Measurements from ENCODE around the gene PLPP1. TPM values are rescaled to one million over a fixed set of nuclear protein-coding genes. Genes with fewer than 3 reads are reported as not detected.

The PLPP1 gene
- total and polyA plus RNA-seq, 3 donors from 2014 or later = 64.7 to 111 (median 66.7) TPM

DNA sequence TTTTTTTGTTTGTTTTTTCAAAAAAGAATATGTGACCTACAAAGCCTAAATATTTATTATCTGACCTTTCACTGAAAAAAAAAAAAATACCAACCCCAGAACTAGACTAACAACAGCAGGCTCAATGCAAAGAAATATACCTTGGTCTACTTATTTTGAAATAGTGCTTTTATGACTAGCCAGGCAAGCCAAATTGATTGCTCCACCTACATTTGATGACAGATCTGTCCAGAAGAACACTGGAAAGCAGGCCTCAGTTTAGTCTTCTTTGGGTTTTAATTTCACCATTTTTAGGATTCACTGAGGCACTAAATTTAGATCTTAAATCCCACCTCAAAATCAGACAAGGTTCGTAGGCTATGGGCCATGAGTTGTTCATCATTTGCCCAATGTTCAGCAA, 97.3 kb downstream of the PLPP1 start:
- 69 to 91% methylated on average over 1 of the region's 1 CpG for WGBS, 2 donors
- H3K27me3 ChIP-seq = no peaks in the 10 kb centered on the region
- H3K36me3 ChIP-seq (ENCODE audit: low read depth, missing control alignments) = no peaks in the 10 kb centered on the region
- TF ChIP-seq, protein P1, sequence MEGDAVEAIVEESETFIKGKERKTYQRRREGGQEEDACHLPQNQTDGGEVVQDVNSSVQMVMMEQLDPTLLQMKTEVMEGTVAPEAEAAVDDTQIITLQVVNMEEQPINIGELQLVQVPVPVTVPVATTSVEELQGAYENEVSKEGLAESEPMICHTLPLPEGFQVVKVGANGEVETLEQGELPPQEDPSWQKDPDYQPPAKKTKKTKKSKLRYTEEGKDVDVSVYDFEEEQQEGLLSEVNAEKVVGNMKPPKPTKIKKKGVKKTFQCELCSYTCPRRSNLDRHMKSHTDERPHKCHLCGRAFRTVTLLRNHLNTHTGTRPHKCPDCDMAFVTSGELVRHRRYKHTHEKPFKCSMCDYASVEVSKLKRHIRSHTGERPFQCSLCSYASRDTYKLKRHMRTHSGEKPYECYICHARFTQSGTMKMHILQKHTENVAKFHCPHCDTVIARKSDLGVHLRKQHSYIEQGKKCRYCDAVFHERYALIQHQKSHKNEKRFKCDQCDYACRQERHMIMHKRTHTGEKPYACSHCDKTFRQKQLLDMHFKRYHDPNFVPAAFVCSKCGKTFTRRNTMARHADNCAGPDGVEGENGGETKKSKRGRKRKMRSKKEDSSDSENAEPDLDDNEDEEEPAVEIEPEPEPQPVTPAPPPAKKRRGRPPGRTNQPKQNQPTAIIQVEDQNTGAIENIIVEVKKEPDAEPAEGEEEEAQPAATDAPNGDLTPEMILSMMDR (IDR thresholded peaks at IDR 0.05) = no peak
- no peak for TF ChIP-seq POLR2A (IDR thresholded peaks at IDR 0.05)
- H3K4me1 ChIP-seq = peaks cover 20% of the 10 kb centered on the region
- no peak overlapping the region for H3K4me3 ChIP-seq
- H3K9me3 ChIP-seq = no peaks in the 10 kb centered on the region
- intact Hi-C loops (cut with DNase I; ENCODE audit: low total_unique reads) = no loop called here
- no peak for DNase-seq
- peak overlapping the region in 1 of 2 donors; percentile 70 for H3K27ac ChIP-seq

DNA sequence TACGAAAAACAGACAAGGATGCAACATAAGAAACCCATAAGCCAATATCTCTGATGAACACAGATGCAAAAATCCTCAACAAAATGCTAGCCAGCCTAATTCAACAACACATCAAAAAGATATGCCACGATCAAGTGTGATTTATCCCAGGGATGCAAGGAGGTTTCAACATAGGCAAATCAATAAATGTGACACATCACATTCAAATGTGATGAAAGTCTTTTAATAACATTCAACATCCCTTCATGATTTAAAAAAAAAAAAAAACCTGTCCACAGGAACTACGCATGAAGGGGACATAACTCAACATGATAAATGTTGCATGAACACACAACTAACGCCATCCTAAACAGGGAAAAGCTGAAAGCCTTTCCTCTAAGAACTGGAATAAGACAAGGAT, 102.2 kb downstream of the PLPP1 start:
- no peaks in the 10 kb centered on the region for H3K9me3 ChIP-seq
- no peak for DNase-seq
- H3K4me3 ChIP-seq = no peak overlapping the region
- TF ChIP-seq, protein P1 (IDR thresholded peaks at IDR 0.05) = no peak
- no peak for TF ChIP-seq POLR2A (IDR thresholded peaks at IDR 0.05)
- H3K27me3 ChIP-seq = no peaks in the 10 kb centered on the region
- H3K27ac ChIP-seq = no peak overlapping the region
- intact Hi-C loops (cut with DNase I; ENCODE audit: low total_unique reads) = no loop called here
- peaks cover 2% of the 10 kb centered on the region for H3K4me1 ChIP-seq
- WGBS, 2 donors = 87 to 93% methylated on average over 4 of the region's 4 CpGs
- H3K36me3 ChIP-seq (ENCODE audit: low read depth, missing control alignments) = no peaks in the 10 kb centered on the region

DNA sequence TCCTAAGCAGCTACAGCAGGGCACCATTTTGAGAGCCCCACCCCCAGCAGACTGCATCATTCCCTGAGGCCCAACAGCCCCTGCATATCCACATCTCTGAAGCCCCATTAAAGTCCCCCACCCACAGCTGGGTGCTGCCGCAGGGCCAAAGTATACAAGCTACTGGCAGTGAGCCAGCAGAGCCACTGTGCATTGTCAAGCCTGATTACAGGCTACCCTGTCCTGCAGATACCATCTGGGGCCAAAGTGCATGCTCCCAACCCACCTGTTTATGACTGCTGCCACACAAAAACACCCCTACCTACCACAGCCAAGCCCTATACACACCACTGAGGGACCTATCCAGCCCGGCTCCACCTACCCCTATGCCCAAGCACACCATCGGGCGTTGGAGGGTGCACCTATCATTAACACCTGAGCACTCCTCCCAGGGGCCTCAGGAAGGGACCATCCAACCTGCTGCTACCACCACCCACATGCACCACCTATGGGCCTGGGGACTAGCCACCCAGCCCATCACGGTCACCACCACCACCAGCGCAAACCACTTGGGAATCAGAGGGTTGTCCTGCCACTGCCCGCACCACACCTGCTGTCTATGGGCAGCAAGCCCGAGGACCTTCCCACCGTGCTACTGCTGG, 105.0 kb downstream of the PLPP1 start:
- intact Hi-C loops (cut with DNase I; ENCODE audit: low total_unique reads) = no loop called here
- DNase-seq = no peak
- Histone ChIP-seq H3K9me3 (no peaks in the 10 kb centered on the region), H3K4me3 (no peak overlapping the region), H3K4me1 (no peaks in the 10 kb centered on the region), H3K36me3 (ENCODE audit: low read depth, missing control alignments) (no peaks in the 10 kb centered on the region), H3K27ac (no peak overlapping the region), H3K27me3 (no peaks in the 10 kb centered on the region)
- no peak for TF ChIP-seq POLR2A (IDR thresholded peaks at IDR 0.05)
- TF ChIP-seq, protein P1 (IDR thresholded peaks at IDR 0.05) = no peak
- 93 to 94% methylated on average over 5 to 9 of the region's 9 CpGs for WGBS, 2 donors

DNA sequence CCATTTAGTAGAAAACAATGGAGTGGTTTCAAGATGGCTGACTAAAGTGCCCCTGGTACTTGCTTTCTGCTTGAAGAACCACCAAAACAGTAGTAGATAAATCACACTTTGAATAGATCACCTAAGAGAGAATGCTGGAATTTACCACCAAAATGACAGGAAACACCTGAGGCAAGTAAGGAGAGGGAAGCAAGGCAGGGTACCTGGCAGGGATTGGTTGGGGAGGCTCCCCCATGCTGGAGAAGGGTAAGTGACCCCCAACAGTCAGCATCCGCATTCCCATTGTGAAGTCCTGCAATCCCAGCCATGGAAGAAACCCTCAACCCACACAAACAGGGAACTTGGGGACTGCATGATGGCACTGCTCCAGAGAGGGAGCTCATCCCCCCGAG, 105.5 kb downstream of the PLPP1 start:
- Histone ChIP-seq H3K27me3 (no peaks in the 10 kb centered on the region), H3K9me3 (no peaks in the 10 kb centered on the region), H3K4me1 (no peaks in the 10 kb centered on the region), H3K27ac (no peak overlapping the region), H3K4me3 (no peak overlapping the region), H3K36me3 (ENCODE audit: low read depth, missing control alignments) (no peaks in the 10 kb centered on the region)
- no peak for TF ChIP-seq POLR2A (IDR thresholded peaks at IDR 0.05)
- TF ChIP-seq, protein P1 (IDR thresholded peaks at IDR 0.05) = no peak
- no peak for DNase-seq
- WGBS, 2 donors = 50% methylated on average over 2 of the region's 2 CpGs
- intact Hi-C loops (cut with DNase I; ENCODE audit: low total_unique reads) = no loop called here

DNA sequence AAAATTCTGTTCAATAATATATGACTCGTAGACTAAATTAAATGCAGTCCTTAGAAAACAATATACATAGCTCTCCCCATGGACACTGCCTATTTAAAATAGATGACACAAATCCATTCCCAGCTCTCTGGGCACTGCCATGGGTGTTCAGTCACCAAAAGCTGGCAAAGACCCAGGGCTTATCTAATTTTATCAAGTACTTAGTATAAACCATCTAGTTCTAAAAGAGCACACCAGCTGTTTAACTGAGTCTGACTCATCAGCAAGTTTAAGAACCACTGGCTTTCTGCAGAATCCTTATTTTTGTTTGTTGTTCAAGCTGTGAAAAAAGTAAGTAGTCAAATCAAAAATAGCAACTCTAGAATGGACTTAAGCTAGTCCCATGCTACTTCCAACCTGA, 107.6 kb downstream of the PLPP1 start:
- Histone ChIP-seq H3K9me3 (no peaks in the 10 kb centered on the region), H3K4me3 (no peak overlapping the region), H3K4me1 (peaks cover 6% of the 10 kb centered on the region), H3K27me3 (no peaks in the 10 kb centered on the region), H3K27ac (no peak overlapping the region), H3K36me3 (ENCODE audit: low read depth, missing control alignments) (no peaks in the 10 kb centered on the region)
- WGBS, 2 donors = 95 to 97% methylated on average over 1 of the region's 1 CpG
- TF ChIP-seq POLR2A (IDR thresholded peaks at IDR 0.05) = no peak
- TF ChIP-seq, protein P1 (IDR thresholded peaks at IDR 0.05) = no peak
- DNase-seq = no peak
- intact Hi-C loops (cut with DNase I; ENCODE audit: low total_unique reads) = no loop called here

All from testis (tissue), 3 donors.